Naive thymus-derived CD8-positive, alpha-beta T cell (primary cell): ENCODE measurements around the gene ERBB4. TPM values are rescaled to one million over a fixed set of nuclear protein-coding genes. Genes with fewer than 3 reads are reported as not detected.
"Not testable (repeated sequence)": the region's sequence is repeated elsewhere in the genome, so short reads cannot be mapped to it uniquely, and the experiment has no call there.

Source experiments
- ATAC-seq, 2 donors: fragments of 150-1000 bp; cut with Tn5 transposase in 1 of 2; sonication (Bioruptor Pico), chemical (Tn5 transposase) in 1 of 2; 1 replicate in 1 of 2; 2 replicates in 1 of 2; pipeline ENCODE4 v1.10.0; 2021; ENCODE audit warnings: mild to moderate bottlenecking in 2 of 2, moderate library complexity in 2 of 2
- POLR2A ChIA-PET: fragments of 350-600 bp; sonication (Branson Sonifier 250); formaldehyde crosslinking; loops from one replicate; lab custom pipeline; 2021; ENCODE audit warnings: antibody characterized with exemption; lab: Charles Lee
- DNase-seq, 10 donors: peaks; one replicate each; pipeline versions ENCODE4 v3.0.0 to v3.0.0-alpha.2; 2020 to 2022
- H3K27ac Mint-ChIP-seq, 10 donors: one replicate each; pipeline ENCODE4 v1.8.0; 2020 to 2022; ENCODE audit warnings: mild to moderate bottlenecking in 10 of 10, mixed read lengths in 10 of 10, moderate library complexity in 4 of 10, inconsistent platforms in 1 of 10
- H3K27me3 Mint-ChIP-seq, 5 donors: one replicate each; pipeline ENCODE4 v1.8.0; 2021 to 2022; ENCODE audit warnings: mixed read lengths in 5 of 5
- H3K36me3 Mint-ChIP-seq, 3 donors: one replicate each; pipeline ENCODE4 v1.8.0; 2020 to 2022; ENCODE audit warnings: mixed read lengths in 3 of 3, mild to moderate bottlenecking in 2 of 3, inconsistent platforms in 1 of 3
- H3K4me1 Mint-ChIP-seq, 4 donors: one replicate each; pipeline ENCODE4 v1.8.0; 2021 to 2022; ENCODE audit warnings: mixed read lengths in 4 of 4
- H3K4me3 Mint-ChIP-seq, 10 donors: one replicate each; pipeline ENCODE4 v1.8.0; 2020 to 2022; ENCODE audit warnings: mild to moderate bottlenecking in 10 of 10, mixed read lengths in 10 of 10, moderate library complexity in 6 of 10, inconsistent platforms in 1 of 10
- H3K9me3 Mint-ChIP-seq, 9 donors: one replicate each; pipeline ENCODE4 v1.8.0; 2020 to 2022; ENCODE audit warnings: mixed read lengths in 9 of 9, mild to moderate bottlenecking in 3 of 9, inconsistent platforms in 1 of 9, moderate library complexity in 1 of 9
- polyA plus RNA-seq, 3 donors: library from polyadenylated mRNA; unstranded; fragments of 300-500 nt; fragmentation: Illumina TruSeq; gene quantifications; one replicate each; pipeline ENCODE4 v1.2.3, GENCODE V29; 2021
- total RNA-seq, 8 experiments: library from RNA in 2 of 8; stranded (reverse) in 2 of 8; gene quantifications; one replicate each; pipeline ENCODE4 v1.2.3 and lab custom pipeline; 2021 to 2026

The ERBB4 gene
- total and polyA plus RNA-seq, 5 experiments from 2014 or later: not detected

- Mint-ChIP-seq H3K4me1 (no peaks in the 10 kb centered on the region), H3K27ac (no peak overlapping the region), H3K27me3 (no peaks in the 10 kb centered on the region), H3K36me3 (no peaks in the 10 kb centered on the region), H3K9me3 (peaks cover 0 to 4% (median 0%) of the 10 kb centered on the region in 9 donors), H3K4me3 (no peak overlapping the region)
- DNase-seq: no peak
- ATAC-seq: no peak
- POLR2A ChIA-PET: no interaction called here
These were observed 815.2 kb downstream of the ERBB4 start for GRCh38 chr2:211723398-211723797.

GRCh38 chr2:211722928-211723327, 815.7 kb downstream of the ERBB4 start:
- Mint-ChIP-seq H3K9me3 (peaks cover 0 to 4% (median 0%) of the 10 kb centered on the region in 9 donors), H3K27ac (no peak overlapping the region), H3K4me1 (no peaks in the 10 kb centered on the region), H3K4me3 (no peak overlapping the region), H3K27me3 (no peaks in the 10 kb centered on the region), H3K36me3 (no peaks in the 10 kb centered on the region)
- DNase-seq: no peak
- POLR2A ChIA-PET: no interaction called here
- no peak for ATAC-seq

GRCh38 chr2:211721874-211722273, 816.7 kb downstream of the ERBB4 start:
- DNase-seq, POLR2A ChIA-PET, H3K4me1 Mint-ChIP-seq, H3K27me3 Mint-ChIP-seq, ATAC-seq, H3K9me3 Mint-ChIP-seq, H3K4me3 Mint-ChIP-seq, H3K36me3 Mint-ChIP-seq, H3K27ac Mint-ChIP-seq: not testable (repeated sequence)

- ATAC-seq (no peak), DNase-seq (no peak)
- Mint-ChIP-seq H3K4me3 (no peak overlapping the region), H3K27me3 (no peaks in the 10 kb centered on the region), H3K27ac (no peak overlapping the region), H3K9me3 (peaks cover 0 to 6% (median 0%) of the 10 kb centered on the region in 9 donors), H3K36me3 (no peaks in the 10 kb centered on the region), H3K4me1 (no peaks in the 10 kb centered on the region)
- POLR2A ChIA-PET: no interaction called here
These were observed 829.2 kb downstream of the ERBB4 start for GRCh38 chr2:211709389-211709788.

- H3K4me3 Mint-ChIP-seq: no peak overlapping the region
- H3K9me3 Mint-ChIP-seq: peaks cover 0 to 10% (median 1%) of the 10 kb centered on the region in 9 donors
- DNase-seq (no peak), ATAC-seq (no peak)
- POLR2A ChIA-PET: no interaction called here
- H3K4me1 Mint-ChIP-seq: no peaks in the 10 kb centered on the region
- no peaks in the 10 kb centered on the region for H3K27me3 Mint-ChIP-seq
- H3K27ac Mint-ChIP-seq: no peak overlapping the region
- H3K36me3 Mint-ChIP-seq: no peaks in the 10 kb centered on the region
These were observed 845.9 kb downstream of the ERBB4 start for GRCh38 chr2:211692689-211693088.

- Mint-ChIP-seq H3K4me3 (no peak overlapping the region), H3K27me3 (no peaks in the 10 kb centered on the region), H3K36me3 (no peaks in the 10 kb centered on the region), H3K4me1 (no peaks in the 10 kb centered on the region), H3K9me3 (peaks cover 0 to 16% (median 3%) of the 10 kb centered on the region in 9 donors), H3K27ac (no peak overlapping the region)
- no peak for ATAC-seq
- no peak for DNase-seq
- POLR2A ChIA-PET: no interaction called here
These were observed 847.9 kb downstream of the ERBB4 start for GRCh38 chr2:211690736-211691135.

- Mint-ChIP-seq H3K9me3 (peaks cover 4 to 37% (median 18%) of the 10 kb centered on the region in 9 donors), H3K4me3 (no peak overlapping the region), H3K36me3 (peaks cover 0 to 7% (median 0%) of the 10 kb centered on the region in 3 donors), H3K4me1 (no peaks in the 10 kb centered on the region), H3K27me3 (no peaks in the 10 kb centered on the region), H3K27ac (no peak overlapping the region)
- DNase-seq (no peak), ATAC-seq (no peak)
- POLR2A ChIA-PET: no interaction called here
These were observed 850.4 kb downstream of the ERBB4 start for GRCh38 chr2:211688196-211688595.

GRCh38 chr2:211674715-211675114, 863.9 kb downstream of the ERBB4 start:
- H3K4me1 Mint-ChIP-seq: no peaks in the 10 kb centered on the region
- H3K36me3 Mint-ChIP-seq: no peaks in the 10 kb centered on the region
- H3K4me3 Mint-ChIP-seq: no peak overlapping the region
- no peaks in the 10 kb centered on the region for H3K27me3 Mint-ChIP-seq
- no peak overlapping the region for H3K27ac Mint-ChIP-seq
- H3K9me3 Mint-ChIP-seq: peaks cover 0 to 8% (median 2%) of the 10 kb centered on the region in 9 donors
- POLR2A ChIA-PET: no interaction called here
- ATAC-seq (no peak), DNase-seq (no peak)

- no peaks in the 10 kb centered on the region for H3K4me1 Mint-ChIP-seq
- no peaks in the 10 kb centered on the region for H3K27me3 Mint-ChIP-seq
- H3K27ac Mint-ChIP-seq: no peak overlapping the region
- no peaks in the 10 kb centered on the region for H3K36me3 Mint-ChIP-seq
- no peak overlapping the region for H3K4me3 Mint-ChIP-seq
- POLR2A ChIA-PET: no interaction called here
- peaks cover 0 to 6% (median 0%) of the 10 kb centered on the region in 9 donors for H3K9me3 Mint-ChIP-seq
- no peak for ATAC-seq
- no peak for DNase-seq
These were observed 865.3 kb downstream of the ERBB4 start for GRCh38 chr2:211673133-211673905.

- no peak overlapping the region for H3K27ac Mint-ChIP-seq
- H3K36me3 Mint-ChIP-seq: no peaks in the 10 kb centered on the region
- H3K9me3 Mint-ChIP-seq: peaks cover 0 to 7% (median 0%) of the 10 kb centered on the region in 9 donors
- POLR2A ChIA-PET: no interaction called here
- no peak for DNase-seq
- H3K27me3 Mint-ChIP-seq: no peaks in the 10 kb centered on the region
- H3K4me3 Mint-ChIP-seq: no peak overlapping the region
- no peaks in the 10 kb centered on the region for H3K4me1 Mint-ChIP-seq
- ATAC-seq: no peak
These were observed 866.6 kb downstream of the ERBB4 start for GRCh38 chr2:211671977-211672376.

- DNase-seq: no peak
- Mint-ChIP-seq H3K27ac (no peak overlapping the region), H3K4me3 (no peak overlapping the region), H3K9me3 (peaks cover 0 to 8% (median 5%) of the 10 kb centered on the region in 9 donors), H3K27me3 (no peaks in the 10 kb centered on the region), H3K36me3 (no peaks in the 10 kb centered on the region), H3K4me1 (no peaks in the 10 kb centered on the region)
- no peak for ATAC-seq
- POLR2A ChIA-PET: no interaction called here
These were observed 873.3 kb downstream of the ERBB4 start for GRCh38 chr2:211665299-211665698.

- POLR2A ChIA-PET: no interaction called here
- H3K9me3 Mint-ChIP-seq: peaks cover 0 to 17% (median 6%) of the 10 kb centered on the region in 9 donors
- ATAC-seq (no peak), DNase-seq (no peak)
- no peak overlapping the region for H3K27ac Mint-ChIP-seq
- no peaks in the 10 kb centered on the region for H3K27me3 Mint-ChIP-seq
- H3K4me3 Mint-ChIP-seq: no peak overlapping the region
- H3K4me1 Mint-ChIP-seq: no peaks in the 10 kb centered on the region
- no peaks in the 10 kb centered on the region for H3K36me3 Mint-ChIP-seq
These were observed 874.3 kb downstream of the ERBB4 start for GRCh38 chr2:211664321-211664720.

- Mint-ChIP-seq H3K36me3 (no peaks in the 10 kb centered on the region), H3K4me3 (no peak overlapping the region), H3K27ac (no peak overlapping the region), H3K4me1 (no peaks in the 10 kb centered on the region), H3K9me3 (peaks cover 0 to 9% (median 3%) of the 10 kb centered on the region in 9 donors), H3K27me3 (no peaks in the 10 kb centered on the region)
- DNase-seq (no peak), ATAC-seq (no peak)
- POLR2A ChIA-PET: no interaction called here
These were observed 884.3 kb downstream of the ERBB4 start for GRCh38 chr2:211654211-211654780.
